ENCODE measurements around the gene RTEL1.

The RTEL1 gene

GRCh38 chr20:63743210-63743970, 85.3 kb downstream of the RTEL1 start:
- no peak for DNase-seq

GRCh38 chr20:63744158-63744557, 86.0 kb downstream of the RTEL1 start:
- no peak for DNase-seq

GRCh38 chr20:63744574-63745423, 86.7 kb downstream of the RTEL1 start:
- DNase-seq: no peak

GRCh38 chr20:63745424-63745805, 87.3 kb downstream of the RTEL1 start:
- DNase-seq: no peak

All from NCI-H774 (cell line).